Adrenal gland (tissue), 12 donors: ENCODE results near the gene DPP10. TPM values are rescaled to one million over a fixed set of nuclear protein-coding genes. Genes with fewer than 3 reads are reported as not detected.

Experiments
- DNase-seq, 7 donors: peaks; one replicate each; pipeline ENCODE4 v3.0.0-alpha.2; 2019 to 2020
- H3K27ac ChIP-seq, 5 donors: fragments of 200-600 bp; sonication (generic) in 4 of 5; 1 replicate in 3 of 5; 2 replicates in 2 of 5; pipeline versions ENCODE4 v1.5.1 to v1.8.0; 2016 to 2020; ENCODE audit warnings: mild to moderate bottlenecking in 1 of 5
- H3K27me3 ChIP-seq: fragments of 200-600 bp; 2 replicates; pipeline ENCODE4 v1.8.0; 2021
- H3K36me3 ChIP-seq, 2 donors: fragments of 200-600 bp; replicated peaks in 1 of 2; 1 replicate in 1 of 2; 2 replicates in 1 of 2; pipeline versions ENCODE4 v1.5.1 to v1.8.0; 2018 to 2022
- H3K4me1 ChIP-seq, 2 donors: fragments of 200-600 bp; replicated peaks in 1 of 2; 1 replicate in 1 of 2; 2 replicates in 1 of 2; pipeline versions ENCODE4 v1.5.1 to v1.8.0; 2018 to 2021
- H3K4me3 ChIP-seq, 4 donors: fragments of 200-600 bp; sonication (generic) in 3 of 4; one replicate each; pipeline ENCODE4 v1.5.1; 2016 to 2018
- H3K9me3 ChIP-seq, 3 donors: fragments of 200-600 bp; sonication (generic) in 1 of 3; replicated peaks in 1 of 3; 1 replicate in 2 of 3; 2 replicates in 1 of 3; pipeline versions ENCODE4 v1.5.1 to v1.8.0; 2016 to 2021
- POLR2A ChIP-seq, 2 donors: fragments of 450-650 bp; IDR thresholded peaks; one replicate each; pipeline ENCODE4 v1.6.1; 2017; ENCODE audit warnings: antibody characterized with exemption in 2 of 2, mild to moderate bottlenecking in 2 of 2, moderate library complexity in 1 of 2
- WGBS, 4 donors: extraction: QIAGEN DNeasy Blood & Tissue Kit in 2 of 4; methylation state at CpG; one replicate each; pipeline versions ENCODE4 v1.1.5 to v1.1.7; 2013 to 2017; 5-methylcytosine and 5-hydroxymethylcytosine counted together
- intact Hi-C, 2 donors: fragments of 100-400 bp; cut with DNase I; formaldehyde crosslinking; loops; one replicate each; pipeline versions ENCODE4 v1.14.1 to v1.15.0; 2022 to 2023
- polyA plus RNA-seq, 3 donors: library from polyadenylated mRNA; stranded (reverse); fragments of 200-250 nt in 2 of 3; fragments of 350-450 nt in 1 of 3; fragmentation: Illumina TruSeq in 1 of 3; extraction: RNeasy Lipid Tissue Mini Kit (QIAGEN cat#74804) in 1 of 3; gene quantifications; one replicate each; pipeline ENCODE4 v1.2.3, GENCODE V29; 2013 to 2014
- total RNA-seq, 9 donors: library from RNA; depleted of rRNA in 4 of 9; stranded (reverse); fragments of >200 nt in 4 of 9; fragments of 120-200 nt in 1 of 9; fragmentation: NEBNext Ultra II Directional in 1 of 9; extraction: Animal tissue kit (Norgen Biotek cat#: 25700) in 1 of 9; gene quantifications; one replicate each; pipeline versions ENCODE4 v1.1.0 to v1.2.4, GENCODE V29; 2013 to 2023
- TF ChIP-seq, protein P1 (sequence below), 6 experiments: fragments of 450-650 bp in 4 of 6; fragments of 200-600 bp in 2 of 6; sonication (generic) in 1 of 6; IDR thresholded peaks; 1 replicate in 5 of 6; 2 replicates in 1 of 6; pipeline versions ENCODE4 v1.5.1 to v1.8.0; 2016 to 2021; ENCODE audit warnings: antibody characterized with exemption in 6 of 6, mild to moderate bottlenecking in 2 of 6, moderate library complexity in 1 of 6
- donor health status: healthy with polysubstance abuse.
- donor health status: Bipolar disorder and iron deficiency.
- donor health status: DM: yes; HTN: yes; CAD: no.
- donor health status: DM: no; HTN: no; CAD: no.
- donor health status: DM: no; HTN: no; CAD: no.
- donor health status: DM: yes; HTN: yes; CAD: no.

DPP10 gene
- total and polyA plus RNA-seq, 12 donors: 5.2 to 257 (median 32.0) TPM

DNA sequence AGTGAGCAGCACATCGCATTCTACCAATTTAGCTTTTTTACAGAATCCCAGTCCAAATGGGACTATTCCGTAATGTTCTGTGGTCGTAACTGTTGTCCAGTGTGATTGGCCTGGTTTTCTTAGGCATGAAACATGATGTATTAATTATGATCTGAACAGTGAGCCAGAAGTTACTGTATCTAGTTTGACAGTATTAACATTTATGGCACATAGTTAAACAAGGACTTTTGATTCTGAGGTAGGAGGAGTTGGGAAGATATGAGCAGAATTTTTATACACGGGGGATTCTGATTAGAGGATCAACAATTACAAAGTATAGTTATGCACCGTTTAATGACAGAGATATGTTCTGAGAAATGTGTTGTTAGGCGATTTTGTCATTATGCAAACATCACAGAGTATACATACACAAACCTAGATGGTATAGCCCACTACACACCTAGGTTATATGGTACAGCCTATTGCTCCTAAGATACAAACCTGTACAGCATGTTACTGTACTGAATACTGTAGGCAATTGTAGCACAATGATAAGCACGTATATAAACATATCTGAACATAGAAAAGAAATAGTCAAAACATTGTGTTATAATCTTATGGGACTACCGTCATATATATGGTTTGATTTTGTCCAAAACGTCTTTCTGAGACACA is 85.0 kb downstream of the DPP10 start:
- H3K9me3 ChIP-seq: no peaks in the 10 kb centered on the region
- H3K4me1 ChIP-seq: no peaks in the 10 kb centered on the region
- no peaks in the 10 kb centered on the region for H3K36me3 ChIP-seq
- no peak overlapping the region for H3K27ac ChIP-seq
- WGBS, 4 donors: 78 to 87% (median 86%) methylated on average over 9 of the region's 9 CpGs
- no peak for DNase-seq
- intact Hi-C loops: no loop called here
- no peak overlapping the region for H3K4me3 ChIP-seq
- H3K27me3 ChIP-seq: no peaks in the 10 kb centered on the region
- TF ChIP-seq, protein P1, sequence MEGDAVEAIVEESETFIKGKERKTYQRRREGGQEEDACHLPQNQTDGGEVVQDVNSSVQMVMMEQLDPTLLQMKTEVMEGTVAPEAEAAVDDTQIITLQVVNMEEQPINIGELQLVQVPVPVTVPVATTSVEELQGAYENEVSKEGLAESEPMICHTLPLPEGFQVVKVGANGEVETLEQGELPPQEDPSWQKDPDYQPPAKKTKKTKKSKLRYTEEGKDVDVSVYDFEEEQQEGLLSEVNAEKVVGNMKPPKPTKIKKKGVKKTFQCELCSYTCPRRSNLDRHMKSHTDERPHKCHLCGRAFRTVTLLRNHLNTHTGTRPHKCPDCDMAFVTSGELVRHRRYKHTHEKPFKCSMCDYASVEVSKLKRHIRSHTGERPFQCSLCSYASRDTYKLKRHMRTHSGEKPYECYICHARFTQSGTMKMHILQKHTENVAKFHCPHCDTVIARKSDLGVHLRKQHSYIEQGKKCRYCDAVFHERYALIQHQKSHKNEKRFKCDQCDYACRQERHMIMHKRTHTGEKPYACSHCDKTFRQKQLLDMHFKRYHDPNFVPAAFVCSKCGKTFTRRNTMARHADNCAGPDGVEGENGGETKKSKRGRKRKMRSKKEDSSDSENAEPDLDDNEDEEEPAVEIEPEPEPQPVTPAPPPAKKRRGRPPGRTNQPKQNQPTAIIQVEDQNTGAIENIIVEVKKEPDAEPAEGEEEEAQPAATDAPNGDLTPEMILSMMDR (IDR thresholded peaks at IDR 0.05): no peak
- TF ChIP-seq POLR2A (IDR thresholded peaks at IDR 0.05): no peak

DNA sequence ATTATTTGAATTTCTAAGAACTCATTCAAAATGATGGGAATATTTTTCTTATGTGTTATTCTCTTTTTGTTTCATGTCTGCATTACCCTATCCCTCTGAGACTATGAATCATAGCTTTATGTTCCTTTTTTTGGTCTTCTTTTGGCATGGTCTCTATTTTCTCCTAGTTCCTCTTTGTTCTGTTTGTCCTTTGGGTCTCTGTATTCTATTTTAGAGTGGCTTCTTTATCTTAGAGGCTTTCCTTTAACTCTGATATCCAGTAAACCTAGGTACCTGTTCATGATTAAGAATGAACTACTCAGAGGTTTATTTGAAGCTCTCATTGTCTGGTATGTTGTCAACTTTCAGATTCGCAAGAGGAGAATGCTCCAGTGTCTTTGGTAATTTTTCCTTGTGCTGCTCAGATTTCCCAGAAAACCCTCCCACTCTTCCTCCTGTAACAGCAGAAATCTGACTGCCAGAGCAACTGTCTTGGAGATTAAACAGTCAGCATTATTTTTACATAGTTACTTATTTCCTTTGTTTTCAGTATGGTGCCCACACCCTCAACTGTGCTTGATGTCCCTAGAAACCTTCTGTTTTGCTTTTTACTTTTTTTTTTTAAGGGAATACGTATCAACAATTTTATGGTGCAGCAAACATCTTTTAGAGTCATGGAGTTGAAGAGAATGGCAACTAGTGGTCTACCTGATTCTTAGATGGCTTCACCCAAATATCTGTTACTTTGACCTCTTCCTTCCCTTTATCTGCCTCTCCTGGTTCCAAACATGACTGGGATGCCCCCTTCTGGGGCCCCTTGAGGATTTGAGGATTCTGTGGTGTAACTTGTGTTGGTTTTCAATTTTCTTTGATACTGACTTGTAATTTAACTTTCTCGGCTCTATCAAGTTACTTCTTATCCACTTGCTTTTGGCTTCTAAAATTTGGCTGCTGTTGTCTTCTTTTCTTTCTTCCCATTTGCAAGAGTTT is 92.0 kb downstream of the DPP10 start:
- H3K27ac ChIP-seq: no peak overlapping the region
- no peak overlapping the region for H3K4me3 ChIP-seq
- peaks cover 0 to 5% of the 10 kb centered on the region in 2 donors for H3K4me1 ChIP-seq
- DNase-seq: no peak
- H3K36me3 ChIP-seq: no peaks in the 10 kb centered on the region
- 62 to 75% (median 70%) methylated on average over 3 of the region's 3 CpGs for WGBS, 4 donors
- H3K27me3 ChIP-seq: no peaks in the 10 kb centered on the region
- no peaks in the 10 kb centered on the region for H3K9me3 ChIP-seq
- intact Hi-C loops: no loop called here
- no peak for TF ChIP-seq POLR2A (IDR thresholded peaks at IDR 0.05)
- TF ChIP-seq, protein P1 (IDR thresholded peaks at IDR 0.05): no peak

DNA sequence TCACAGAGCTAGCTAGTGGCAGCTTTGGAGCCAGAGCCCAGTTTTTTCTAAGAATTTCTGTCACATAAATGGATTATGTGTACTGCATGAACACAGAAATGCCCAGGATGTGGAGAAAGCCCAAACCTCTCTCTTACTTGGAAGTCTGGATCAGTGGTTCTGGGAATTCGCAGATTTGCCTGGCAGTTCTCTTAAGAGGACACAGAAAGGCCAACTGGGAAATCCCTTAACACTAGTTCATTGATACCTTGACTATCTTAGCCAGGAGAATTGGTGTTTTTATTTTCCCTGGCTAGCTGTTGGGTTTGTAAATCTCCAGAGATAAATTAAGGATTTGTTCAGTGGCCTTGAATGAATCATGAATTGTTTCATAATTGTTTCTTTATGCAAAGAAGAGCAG is 95.3 kb downstream of the DPP10 start:
- peaks cover 0 to 5% of the 10 kb centered on the region in 2 donors for H3K4me1 ChIP-seq
- H3K4me3 ChIP-seq: no peak overlapping the region
- no peak for DNase-seq
- H3K9me3 ChIP-seq: no peaks in the 10 kb centered on the region
- WGBS, 4 donors: 47 to 90% (median 62%) methylated on average over 1 of the region's 1 CpG
- TF ChIP-seq POLR2A (IDR thresholded peaks at IDR 0.05): no peak
- TF ChIP-seq, protein P1 (IDR thresholded peaks at IDR 0.05): no peak
- no peak overlapping the region for H3K27ac ChIP-seq
- H3K36me3 ChIP-seq: no peaks in the 10 kb centered on the region
- intact Hi-C loops: no loop called here
- no peaks in the 10 kb centered on the region for H3K27me3 ChIP-seq

DNA sequence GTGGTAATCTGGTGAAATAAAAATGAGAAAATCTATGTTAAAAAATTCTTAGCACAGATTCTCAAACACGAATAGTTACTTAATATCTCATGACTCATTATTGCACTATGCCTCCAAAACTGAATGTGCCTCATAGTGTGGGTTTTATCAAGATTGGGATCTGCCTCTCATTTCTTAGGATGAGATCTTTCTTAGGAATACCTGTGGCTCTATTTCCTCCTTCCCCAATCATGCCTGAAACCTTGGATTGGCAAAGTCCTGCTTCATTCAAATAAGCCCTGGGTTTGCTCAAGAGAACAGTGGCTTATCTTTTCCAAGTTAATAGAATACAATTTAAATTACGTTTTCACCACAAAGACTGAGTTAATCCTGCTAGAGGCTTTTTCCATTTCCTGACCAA is 100.3 kb downstream of the DPP10 start:
- intact Hi-C loops: no loop called here
- no peaks in the 10 kb centered on the region for H3K27me3 ChIP-seq
- H3K4me1 ChIP-seq: peaks cover 0 to 5% of the 10 kb centered on the region in 2 donors
- H3K27ac ChIP-seq: no peak overlapping the region
- DNase-seq: no peak
- H3K9me3 ChIP-seq: no peaks in the 10 kb centered on the region
- no peak overlapping the region for H3K4me3 ChIP-seq
- no peaks in the 10 kb centered on the region for H3K36me3 ChIP-seq
- TF ChIP-seq POLR2A (IDR thresholded peaks at IDR 0.05): no peak
- TF ChIP-seq, protein P1 (IDR thresholded peaks at IDR 0.05): no peak
- 22 to 32% (median 30%) methylated on average over 2 of the region's 2 CpGs for WGBS, 4 donors
